Colonic mucosa (tissue), 4 donors: ENCODE results near the gene PSTPIP1. TPM values are rescaled to one million over a fixed set of nuclear protein-coding genes. Genes with fewer than 3 reads are reported as not detected.

Source experiments
- DNase-seq: peaks from one replicate; pipeline ENCODE4 v3.0.0-alpha.2; 2020
- H3K27ac ChIP-seq: fragments of 200-600 bp; one replicate; pipeline ENCODE4 v1.8.0; 2021
- H3K27me3 ChIP-seq: fragments of 200-600 bp; one replicate; pipeline ENCODE4 v1.8.0; 2021
- H3K36me3 ChIP-seq: fragments of 200-600 bp; one replicate; pipeline ENCODE4 v1.8.0; 2021
- H3K4me1 ChIP-seq: fragments of 200-600 bp; one replicate; pipeline ENCODE4 v1.8.0; 2021; ENCODE audit warnings: mild to moderate bottlenecking
- H3K4me3 ChIP-seq: fragments of 200-600 bp; one replicate; pipeline ENCODE4 v1.8.0; 2021
- H3K9ac ChIP-seq, 2 donors: one replicate each; pipeline ENCODE4 v1.7.0; 2013; ENCODE audit warnings: control low read depth in 2 of 2, low read depth in 2 of 2, low read length in 2 of 2
- H3K9me3 ChIP-seq: fragments of 200-600 bp; one replicate; pipeline ENCODE4 v1.8.0; 2021
- CTCF ChIP-seq: fragments of 200-600 bp; IDR thresholded peaks from one replicate; pipeline ENCODE4 v1.8.0; 2022; ENCODE audit warnings: antibody characterized with exemption, mild to moderate bottlenecking
- intact Hi-C: fragments of 100-400 bp; cut with DNase I; formaldehyde crosslinking; loops from one replicate; pipeline ENCODE4 v1.14.1; 2022
- total RNA-seq, 2 donors: library from RNA; stranded (reverse); fragmentation: NEBNext Ultra II Directional in 1 of 2; extraction: Animal tissue kit (Norgen Biotek cat#: 25700) in 1 of 2; gene quantifications; one replicate each; pipeline ENCODE4 v1.2.1, GENCODE V29; 2021
- donor health status: healthy.
- donor health status: DM: no; HTN: no; CAD: no.
- donor health status: DM: no; HTN: no; CAD: no.

Gene PSTPIP1
- total RNA-seq, 2 donors from 2014 or later, result 3.7 to 4.2 TPM

- Histone ChIP-seq H3K27ac (no peak overlapping the region), H3K9ac (no peak overlapping the region), H3K4me1 (no peaks in the 10 kb centered on the region), H3K9me3 (no peaks in the 10 kb centered on the region), H3K4me3 (no peak overlapping the region), H3K27me3 (no peaks in the 10 kb centered on the region), H3K36me3 (no peaks in the 10 kb centered on the region)
- intact Hi-C loops, result no loop called here
- no peak for DNase-seq
- no peak for TF ChIP-seq CTCF
Observed at GRCh38 chr15:77084436-77084835, 89.5 kb downstream of the PSTPIP1 start.

GRCh38 chr15:77085297-77085696 is 90.4 kb downstream of the PSTPIP1 start:
- Histone ChIP-seq H3K4me1 (no peaks in the 10 kb centered on the region), H3K9ac (no peak overlapping the region), H3K27ac (no peak overlapping the region), H3K9me3 (no peaks in the 10 kb centered on the region), H3K4me3 (no peak overlapping the region), H3K27me3 (no peaks in the 10 kb centered on the region), H3K36me3 (no peaks in the 10 kb centered on the region)
- intact Hi-C loops, result no loop called here
- no peak for TF ChIP-seq CTCF
- no peak for DNase-seq

Other genes with a start within 250 kb of the PSTPIP1 start
- 10 to 100 TPM; 15.2 to 17.8 TPM for gene SCAPER, start 89.8 kb upstream of the PSTPIP1 start, total RNA-seq
- gene RCN2, start 63.4 kb upstream of the PSTPIP1 start, total RNA-seq, result 10 to 100 TPM; 34.0 to 42.6 TPM
- gene TSPAN3, start 76.0 kb downstream of the PSTPIP1 start, total RNA-seq, result 100 to 1,000 TPM; 594 to 841 TPM